Activated CD8-positive, alpha-beta memory T cell treated with anti-CD3 and anti-CD28 coated beads, Interleukin-2, amount 50 U/mL, for 4 hours (primary cell): ENCODE results near the gene TELO2.
"Not testable (repeated sequence)": the region's sequence is repeated elsewhere in the genome, so short reads cannot be mapped to it uniquely, and the experiment has no call there.

Source experiments
- DNase-seq: peaks from one replicate; pipeline ENCODE4 v3.0.0-alpha.2; 2020

Gene TELO2

DNA sequence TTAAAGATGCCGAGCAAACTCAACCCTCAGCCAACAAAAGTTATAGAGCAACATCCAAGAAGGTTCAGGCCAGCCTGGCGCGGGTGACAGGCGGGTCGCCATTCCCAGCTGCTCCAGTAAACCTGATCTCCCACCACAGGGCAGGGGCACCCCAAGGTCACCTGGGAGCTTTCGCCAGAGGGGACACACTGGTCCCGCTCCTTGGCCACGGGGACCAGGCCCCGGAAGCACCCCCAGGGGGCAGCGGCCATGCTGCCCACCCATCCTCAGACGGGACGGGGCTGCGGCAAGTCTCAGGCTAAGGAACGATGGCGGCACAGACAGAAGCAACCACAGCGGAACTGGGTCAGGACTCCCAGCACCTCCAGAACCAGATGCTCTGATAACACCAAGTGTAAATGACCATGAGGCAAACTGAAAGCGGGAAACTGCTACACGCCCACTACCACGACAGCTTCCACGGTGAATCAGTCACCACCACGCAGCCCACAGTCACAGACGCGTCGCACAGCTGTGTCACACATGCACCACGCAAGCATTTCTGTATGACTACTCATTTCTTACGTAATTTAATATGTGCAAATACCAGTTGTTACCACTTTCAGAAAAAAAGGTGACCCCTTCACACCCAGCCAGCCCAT lies 34.7 kb upstream of the TELO2 start:
- DNase-seq, result no peak

- no peak for DNase-seq
Measured at GRCh38 chr16:1458977-1459341, 34.2 kb upstream of the TELO2 start.

DNA sequence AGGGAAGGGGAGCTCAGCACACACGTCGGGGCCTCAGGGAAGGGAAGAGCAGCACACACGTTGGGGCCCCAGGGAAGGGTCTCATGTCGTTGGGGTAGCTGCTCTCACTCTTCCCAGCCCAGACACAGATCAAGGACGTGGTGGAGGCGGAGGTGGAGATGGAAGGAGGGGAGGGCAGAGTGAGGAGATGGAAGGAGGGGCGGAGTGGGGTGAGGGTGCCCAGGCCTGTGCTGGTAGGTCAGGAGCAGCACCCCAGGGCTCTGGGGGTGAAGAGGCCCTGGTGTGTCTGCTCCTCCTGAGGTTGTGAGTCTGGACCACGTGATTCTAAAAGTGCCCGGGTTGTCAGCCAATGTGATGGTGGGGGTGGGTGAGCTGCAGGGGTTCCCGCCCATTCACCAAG lies 33.2 kb upstream of the TELO2 start:
- DNase-seq, result no peak

- DNase-seq, result no peak
Measured at GRCh38 chr16:1460602-1461138, 32.5 kb upstream of the TELO2 start.

DNA sequence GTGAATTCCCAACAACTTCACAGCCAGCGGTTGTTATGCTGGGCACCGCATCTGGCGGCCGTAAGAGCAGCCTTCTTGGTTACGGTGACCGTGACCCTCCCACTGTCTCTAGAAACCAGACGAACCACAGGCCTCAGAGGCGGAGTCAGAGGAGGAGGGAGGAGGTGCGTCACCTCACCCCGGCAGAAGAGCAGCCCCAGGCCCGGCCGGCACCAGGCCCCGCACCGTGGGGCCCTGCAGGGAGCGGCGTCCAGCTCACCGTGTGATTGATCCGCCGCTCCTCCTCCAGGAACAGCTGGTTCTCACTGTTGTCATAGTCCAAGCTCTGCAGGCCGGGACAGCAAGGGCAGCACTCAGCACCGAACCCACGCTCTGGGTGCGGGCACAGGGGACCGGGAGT lies 32.0 kb upstream of the TELO2 start:
- DNase-seq, result no peak

DNA sequence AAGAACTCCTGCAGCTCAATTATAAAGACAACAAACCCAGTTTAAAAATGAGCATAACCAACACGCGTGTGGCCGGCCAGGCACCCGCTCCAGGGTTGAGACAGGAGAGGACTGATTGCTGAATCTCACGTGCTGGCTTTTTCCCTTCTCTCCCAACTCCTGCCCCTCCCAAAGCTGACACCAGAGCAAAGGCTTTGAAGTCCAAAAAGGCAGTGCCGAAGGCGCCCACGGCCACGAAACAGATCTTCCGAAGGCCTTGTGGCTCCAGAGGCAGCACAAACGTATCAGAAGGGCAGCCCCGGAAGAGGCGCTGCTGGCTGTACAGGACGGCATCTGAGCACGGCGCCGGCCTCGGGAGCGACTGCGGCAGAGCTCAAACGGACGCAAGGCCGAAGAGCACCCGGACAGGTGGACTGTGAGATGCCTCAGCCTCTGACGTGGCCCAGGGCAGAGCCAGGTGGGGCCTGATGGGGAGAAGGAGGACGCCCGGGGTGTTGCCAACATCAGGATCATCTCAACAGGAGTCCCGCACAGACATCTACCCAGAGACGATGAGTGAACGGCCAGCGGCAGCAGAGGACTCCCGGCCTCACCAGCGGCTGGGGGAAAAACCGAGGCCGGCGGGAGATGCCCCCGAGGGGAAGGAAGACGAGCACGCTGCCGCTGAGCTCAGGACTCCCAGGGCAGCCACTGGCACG lies 28.8 kb upstream of the TELO2 start:
- no peak for DNase-seq

DNA sequence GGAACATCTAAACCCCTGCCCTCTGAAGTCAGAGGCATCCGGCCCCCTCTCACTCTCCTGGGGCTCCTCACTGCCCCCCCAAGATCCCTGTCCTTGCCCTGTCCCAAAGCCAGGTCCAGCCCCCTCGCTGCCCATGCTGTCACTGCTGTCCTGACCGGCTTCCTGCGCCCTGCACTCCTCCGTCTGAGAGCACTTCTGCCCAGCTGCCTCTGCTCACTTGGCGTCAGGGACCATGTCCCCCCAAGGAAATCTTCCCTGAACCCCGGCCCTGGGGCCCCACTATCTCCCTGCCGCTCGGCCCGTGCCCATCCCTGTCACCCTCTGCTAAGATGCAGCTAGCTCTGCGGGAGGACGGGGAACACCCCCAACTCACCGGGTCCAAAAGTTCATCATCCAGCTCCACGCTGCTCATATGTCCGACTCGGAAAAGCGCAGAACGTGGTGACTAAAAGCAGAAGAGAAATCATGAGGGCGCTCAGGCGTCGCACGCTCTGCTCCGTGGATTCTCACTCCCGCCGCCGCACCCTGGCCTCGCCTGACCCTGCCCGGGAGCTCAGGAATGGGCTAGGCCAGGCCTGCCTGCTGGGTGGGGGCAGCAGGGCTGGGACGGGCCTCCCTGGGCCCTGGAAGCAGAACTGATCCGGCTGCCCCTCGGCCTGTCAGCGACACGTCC lies 28.1 kb upstream of the TELO2 start:
- no peak for DNase-seq

GRCh38 chr16:1465567-1465915 lies 27.6 kb upstream of the TELO2 start:
- DNase-seq, result no peak

GRCh38 chr16:1466054-1466453 lies 27.1 kb upstream of the TELO2 start:
- no peak for DNase-seq

DNA sequence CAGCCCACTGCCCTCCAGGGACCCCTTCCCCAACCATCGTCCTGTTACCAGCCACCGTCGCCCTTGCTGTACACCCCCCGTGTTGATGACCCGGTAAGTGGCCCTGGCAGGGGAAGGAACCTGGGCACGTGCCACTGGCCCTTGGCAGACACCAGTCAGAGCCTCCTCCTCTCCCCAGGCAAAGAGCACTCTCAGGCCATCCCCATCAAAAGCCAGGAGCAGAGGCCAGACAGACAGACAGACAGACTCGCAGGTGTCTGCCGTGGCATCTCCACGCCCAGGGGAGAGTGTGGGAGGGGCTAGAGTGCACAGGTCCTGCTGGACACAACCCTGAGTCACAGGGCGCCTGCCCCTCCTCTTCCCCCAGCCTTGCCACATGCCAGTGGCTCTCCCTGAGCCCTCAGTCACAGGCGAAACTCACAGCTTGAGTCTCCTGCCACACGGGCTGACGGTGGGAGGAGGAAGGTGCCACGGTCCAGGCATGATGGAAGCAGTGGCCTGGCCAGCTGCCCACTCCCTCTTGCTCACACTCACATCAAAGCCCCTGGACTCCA lies 26.1 kb upstream of the TELO2 start:
- peak; percentile 12 for DNase-seq

DNA sequence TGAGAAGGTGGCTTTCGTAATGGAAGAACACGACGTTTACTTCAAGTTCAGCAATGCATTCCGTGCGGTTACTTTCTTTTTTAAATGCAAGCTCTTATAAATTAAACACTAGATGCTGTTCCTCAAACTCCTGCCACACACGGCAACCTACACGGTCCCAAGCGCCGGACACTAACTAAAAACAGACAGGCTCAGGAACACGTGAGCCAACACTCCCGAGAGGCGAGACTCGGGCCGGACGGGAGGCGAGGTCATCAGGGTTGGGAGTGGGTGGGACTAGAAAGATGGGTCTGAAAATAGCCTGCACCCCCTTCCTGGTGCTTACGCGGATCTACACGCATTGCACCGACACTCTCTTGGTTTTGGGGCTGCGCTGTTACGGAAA lies 24.7 kb upstream of the TELO2 start:
- DNase-seq, result no peak

DNA sequence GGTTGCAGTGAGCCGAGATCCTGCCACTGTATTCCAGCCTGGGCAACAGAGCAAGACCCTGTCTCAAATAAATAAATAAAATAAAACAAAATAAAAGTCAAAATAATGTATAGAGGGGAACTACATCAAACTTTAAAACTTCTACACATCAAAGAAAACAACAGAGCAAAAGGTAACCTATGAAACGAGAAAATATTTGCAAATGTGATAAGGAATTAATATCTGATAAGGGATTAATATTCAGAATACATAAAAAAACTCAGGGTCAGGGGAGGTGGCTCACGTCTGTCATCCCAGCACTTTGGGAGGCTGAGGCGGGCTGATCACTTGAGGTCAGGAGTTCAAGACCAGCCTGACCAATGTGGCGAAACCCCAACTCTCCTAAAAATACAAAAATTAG lies 24.0 kb upstream of the TELO2 start:
- not testable (repeated sequence) for DNase-seq

GRCh38 chr16:1469693-1470201 lies 23.4 kb upstream of the TELO2 start:
- no peak for DNase-seq

- no peak for DNase-seq
Measured at GRCh38 chr16:1470481-1471251, 22.5 kb upstream of the TELO2 start.

DNA sequence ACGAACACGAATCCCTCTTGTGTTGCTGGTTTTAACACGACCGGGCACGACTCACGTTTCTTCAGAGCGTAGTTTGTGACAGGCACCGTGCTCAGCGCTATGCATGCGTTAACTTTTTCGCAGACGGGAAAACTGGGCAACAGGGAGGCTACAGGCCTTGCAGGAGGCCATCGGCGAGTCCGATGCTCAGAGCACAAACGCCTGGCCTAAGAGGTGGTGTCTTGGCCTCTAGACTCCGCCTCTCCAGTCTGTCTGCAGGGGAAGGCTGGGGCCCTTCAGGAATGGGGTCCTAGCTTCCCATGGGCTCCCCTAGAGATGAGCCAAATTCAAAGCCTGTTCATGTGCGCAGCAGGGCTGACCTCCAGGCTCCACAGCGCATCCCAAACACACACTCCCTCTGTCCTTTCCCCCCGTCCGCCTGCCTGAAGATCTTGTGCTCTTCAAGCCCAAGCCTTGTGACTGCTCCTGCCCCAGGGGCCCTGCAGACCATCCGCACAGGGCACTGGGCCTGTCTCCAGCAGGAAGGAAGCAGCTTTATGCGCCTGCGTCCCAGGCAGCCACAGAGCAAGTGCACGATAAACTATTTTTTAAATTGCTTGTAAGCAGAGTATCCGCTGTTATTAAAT lies 21.5 kb upstream of the TELO2 start:
- no peak for DNase-seq

DNA sequence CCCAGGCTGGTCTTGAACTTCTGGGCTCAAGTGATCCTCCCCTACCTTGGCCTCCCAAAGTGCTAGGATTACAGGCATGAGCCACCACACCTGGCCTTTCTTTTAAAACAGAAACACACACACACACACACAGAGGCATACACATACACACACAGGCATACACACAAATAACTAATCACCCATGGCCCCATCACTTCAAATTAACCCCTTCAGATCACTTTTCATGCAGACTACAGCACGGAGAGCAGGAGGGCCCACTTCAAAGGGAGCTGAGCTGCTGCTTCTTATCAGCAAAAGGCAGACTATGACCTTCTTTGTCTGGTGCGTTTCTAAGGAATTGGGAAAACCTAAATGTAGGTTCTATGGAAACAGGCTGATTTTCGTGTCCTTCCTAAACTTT lies 20.2 kb upstream of the TELO2 start:
- no peak for DNase-seq

DNA sequence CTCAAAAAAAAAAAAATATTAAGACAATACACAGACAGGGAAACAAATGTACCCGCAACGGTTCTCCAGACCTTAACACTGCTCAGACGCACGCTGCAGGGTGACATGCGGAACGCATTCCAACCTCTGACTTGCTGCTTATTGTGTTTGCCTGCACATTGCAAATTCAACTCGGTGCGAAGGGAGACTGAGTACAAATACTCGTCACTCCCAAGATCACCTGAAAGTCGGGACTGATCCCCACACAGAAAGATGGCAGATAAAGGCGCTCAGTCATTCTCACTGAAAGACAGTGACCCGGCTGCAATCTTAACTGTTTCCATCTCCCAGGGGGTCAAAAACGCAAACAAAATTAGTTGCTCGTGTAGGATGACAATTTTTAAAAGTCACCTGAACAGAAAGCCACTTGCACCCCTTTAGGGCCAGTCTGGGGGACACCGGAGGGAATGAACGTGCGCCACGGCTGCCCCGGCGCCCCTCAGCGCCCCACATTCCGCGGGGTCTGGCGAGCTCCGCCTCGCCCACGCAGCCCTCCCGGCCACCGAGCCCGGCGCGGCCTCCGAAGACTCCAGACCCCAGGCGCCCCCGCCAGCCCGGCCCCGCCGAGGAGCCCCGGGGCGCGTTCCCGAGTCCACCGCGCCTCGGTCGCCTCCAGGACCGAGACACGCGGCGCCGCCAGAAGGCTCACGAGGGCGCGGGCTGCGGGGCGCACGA lies 18.9 kb upstream of the TELO2 start:
- DNase-seq, result no peak

DNA sequence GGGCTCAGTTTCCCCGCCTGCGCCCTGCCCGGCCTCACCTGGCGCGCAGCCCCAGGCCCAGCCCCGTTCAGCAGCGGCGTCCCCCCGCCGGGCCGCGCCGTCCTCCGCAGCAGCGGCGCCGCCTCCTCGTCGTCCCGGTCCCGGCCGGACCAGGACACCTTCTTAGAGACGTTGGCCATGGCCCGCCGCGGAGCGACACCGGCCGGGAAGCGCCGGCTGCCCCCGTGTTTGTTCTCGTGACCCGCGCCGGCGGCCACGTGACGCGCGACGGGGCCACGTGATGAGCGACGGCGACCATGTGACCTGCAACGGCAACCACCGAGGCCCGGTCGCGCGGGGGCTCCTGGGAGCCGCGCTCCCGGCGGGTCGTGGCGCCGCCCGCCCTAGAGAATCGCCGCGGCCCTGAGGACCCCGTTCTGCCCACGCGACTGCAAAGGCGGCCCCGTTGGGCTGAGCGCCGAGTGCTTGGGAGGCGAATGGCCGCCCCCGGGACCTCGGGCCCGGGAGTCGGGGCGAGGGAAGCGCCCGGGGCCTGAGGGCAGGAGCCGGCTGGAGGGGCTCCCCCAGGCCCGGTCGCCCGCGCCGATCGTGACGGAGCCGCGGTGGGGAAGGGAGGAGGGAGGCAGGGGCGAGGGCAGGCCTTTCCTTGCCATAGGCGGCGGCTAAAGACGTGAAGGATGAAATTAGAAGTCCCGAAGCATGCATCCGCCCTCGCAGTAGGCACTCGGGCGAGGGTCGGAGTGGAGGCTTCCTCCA lies 18.2 kb upstream of the TELO2 start, which contains the start of gene CLCN7:
TSS of gene CLCN7 (minus strand) at position 233 of the 756 bp plus-strand sequence. CDS start at position 179, 54 bp downstream.
- peak; percentile 87 for DNase-seq

- DNase-seq, result no peak
Measured at GRCh38 chr16:1475552-1476114, 17.5 kb upstream of the TELO2 start.

DNA sequence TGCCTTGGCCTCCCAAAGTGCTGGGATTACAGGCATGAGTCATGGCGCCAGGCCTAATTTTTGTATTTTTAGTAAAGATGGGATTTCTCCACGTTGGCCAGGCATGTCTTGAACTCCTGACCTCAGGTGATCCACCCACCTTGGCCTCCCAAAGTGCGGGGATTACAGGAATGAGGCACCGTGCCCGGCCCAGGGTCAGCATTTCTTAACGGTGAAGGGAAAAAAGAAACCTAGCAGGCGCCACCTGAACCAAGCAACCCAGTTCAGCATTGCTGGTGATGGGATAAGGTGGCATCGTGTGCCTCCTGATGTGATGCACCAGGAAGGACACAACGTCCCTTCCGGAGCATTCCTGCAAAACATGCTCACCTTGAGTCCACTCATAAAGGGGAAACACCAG lies 16.1 kb upstream of the TELO2 start:
- no peak for DNase-seq
